HG02798 (cell line): ENCODE measurements around the gene PPFIBP1.

Experiments
- ATAC-seq: cut with Tn5 transposase; IDR thresholded peaks from one replicate; pipeline ENCODE4 v1.9.1; 2021; ENCODE audit warnings: mild to moderate bottlenecking; ENCODE audit not compliant: unreplicated experiment, poor library complexity

PPFIBP1 gene

DNA sequence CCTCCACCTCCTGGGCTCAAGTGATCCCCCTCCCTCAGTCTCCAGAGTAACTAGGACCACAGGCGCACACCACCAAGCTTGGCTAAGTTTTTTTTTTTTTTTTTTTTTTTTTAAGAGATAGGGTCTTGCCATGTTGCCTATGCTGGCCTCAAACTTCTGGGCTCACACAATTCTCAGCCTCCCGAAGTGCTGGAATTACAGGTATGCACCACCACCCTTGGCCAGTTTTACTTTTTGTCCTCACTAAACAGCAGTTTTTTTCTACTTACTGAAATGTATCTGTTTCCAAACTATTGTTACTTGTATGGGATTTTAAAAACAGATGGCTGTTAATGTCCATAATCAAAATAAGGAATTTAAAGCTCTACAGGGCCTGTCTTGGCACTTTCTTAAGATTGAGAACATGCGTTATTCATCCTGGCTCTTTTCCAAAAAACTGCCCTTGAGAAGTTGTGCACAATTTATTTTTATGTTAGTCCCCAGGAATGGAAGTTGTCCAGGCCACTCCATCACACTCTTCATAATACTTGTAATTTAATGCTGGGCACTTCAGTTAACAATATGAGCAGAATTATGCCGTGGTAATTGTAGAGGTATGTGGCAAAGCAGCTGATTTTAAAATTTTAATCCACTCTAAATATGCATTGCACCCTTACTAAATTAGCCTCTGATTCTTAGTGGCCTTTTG, 120.3 kb downstream of the PPFIBP1 start:
- no peak for ATAC-seq

DNA sequence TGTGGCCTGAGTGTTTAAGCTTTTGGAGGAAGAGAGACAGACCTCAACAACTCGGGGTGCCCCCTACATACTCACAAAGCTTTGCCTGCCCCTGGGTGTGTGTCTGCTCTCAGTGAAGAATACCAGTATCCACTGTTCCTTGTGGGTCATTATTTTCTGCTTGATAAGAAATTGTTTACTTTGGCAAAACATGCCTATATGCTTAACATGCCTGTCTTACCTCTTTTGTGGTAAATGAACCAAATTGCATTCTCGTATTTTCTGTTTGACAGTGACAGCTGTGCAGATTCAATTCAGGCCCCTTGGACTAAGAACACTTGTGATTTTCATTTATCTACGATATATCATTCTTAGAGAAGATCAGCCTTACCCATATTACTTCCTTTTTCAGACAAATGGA, 121.7 kb downstream of the PPFIBP1 start:
- no peak for ATAC-seq

DNA sequence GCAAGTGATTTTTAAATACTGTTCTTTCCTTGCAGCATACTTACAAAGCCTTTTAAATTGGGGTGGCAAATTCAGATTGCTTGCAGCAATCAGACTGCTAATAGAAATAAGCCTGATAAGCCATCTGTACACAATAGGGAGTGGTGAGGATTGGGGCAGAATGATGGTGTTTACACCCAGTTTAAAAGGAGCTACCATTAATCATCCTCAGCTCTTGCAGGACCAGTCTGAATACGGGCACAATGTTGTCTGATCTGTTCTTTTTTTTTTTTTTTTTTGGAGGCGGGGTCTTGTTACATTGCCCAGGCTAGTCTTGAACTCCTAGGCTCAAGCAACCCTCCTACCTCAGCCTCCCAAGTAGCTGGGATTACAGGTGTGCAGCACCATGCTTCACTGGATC, 122.1 kb downstream of the PPFIBP1 start:
- no peak for ATAC-seq

DNA sequence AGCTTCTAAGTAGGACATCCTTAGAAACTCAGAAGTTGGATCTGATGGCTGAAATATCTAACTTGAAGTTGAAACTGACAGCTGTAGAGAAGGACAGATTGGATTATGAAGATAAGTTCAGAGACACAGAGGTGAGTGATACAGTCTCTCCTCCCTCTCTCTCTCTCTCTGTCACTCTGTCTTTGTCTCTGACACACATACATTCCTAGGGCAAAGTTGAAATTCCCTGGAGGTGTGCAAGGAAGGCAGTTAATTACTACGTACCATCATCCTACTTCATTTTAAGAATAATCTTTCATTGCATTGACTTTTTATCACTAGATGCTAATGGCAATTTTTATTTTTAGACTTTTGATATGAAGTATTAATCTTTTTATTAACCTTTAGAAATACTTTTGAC, 126.0 kb downstream of the PPFIBP1 start:
- ATAC-seq = no peak

DNA sequence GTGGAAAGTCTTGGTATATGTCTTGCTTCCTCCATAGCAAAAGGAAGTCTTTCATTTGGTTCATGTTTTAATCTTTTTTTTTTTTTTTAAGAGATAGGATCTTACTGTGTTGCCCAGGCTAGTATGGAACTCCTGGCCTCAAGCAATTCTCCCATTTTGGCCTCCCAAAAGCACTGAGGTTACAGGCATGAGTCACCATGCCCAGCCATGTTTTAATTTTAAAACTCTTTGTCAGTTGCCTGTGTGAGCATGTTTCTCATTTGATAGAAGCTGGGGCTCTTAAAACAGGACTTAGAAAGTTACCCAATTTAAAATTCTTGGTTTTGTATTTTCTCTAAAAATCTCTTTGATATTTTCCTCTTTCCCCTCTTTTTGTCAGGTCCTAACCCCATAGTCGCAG, 127.2 kb downstream of the PPFIBP1 start:
- ATAC-seq = no peak

DNA sequence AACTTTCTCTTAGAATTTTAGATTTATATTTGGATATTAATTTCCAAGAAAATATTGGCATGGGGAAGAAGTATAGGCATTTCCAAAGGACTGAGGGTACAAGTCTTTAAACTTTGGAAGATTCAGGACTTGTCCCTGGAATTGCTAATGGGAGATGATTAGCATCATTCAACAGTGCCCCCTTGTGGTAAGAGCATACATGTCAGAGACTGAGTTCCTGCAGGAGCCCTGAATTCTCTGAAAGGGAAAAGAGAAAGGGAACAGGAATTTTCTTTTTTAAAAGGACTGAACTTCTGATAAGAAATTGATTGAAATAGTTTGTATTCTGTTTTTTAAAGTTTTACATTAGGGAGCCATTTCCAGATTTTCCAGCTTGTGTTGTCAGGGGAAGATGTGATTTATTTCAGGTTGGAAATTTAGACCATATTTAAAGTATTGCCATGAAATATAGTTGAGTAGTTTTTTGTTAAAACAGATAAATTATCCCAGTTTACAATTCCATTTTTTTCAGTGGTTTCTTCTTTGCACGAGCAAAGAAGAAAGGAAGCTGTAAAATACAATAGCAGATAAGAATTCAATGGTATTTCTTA, 128.3 kb downstream of the PPFIBP1 start:
- ATAC-seq = no peak

DNA sequence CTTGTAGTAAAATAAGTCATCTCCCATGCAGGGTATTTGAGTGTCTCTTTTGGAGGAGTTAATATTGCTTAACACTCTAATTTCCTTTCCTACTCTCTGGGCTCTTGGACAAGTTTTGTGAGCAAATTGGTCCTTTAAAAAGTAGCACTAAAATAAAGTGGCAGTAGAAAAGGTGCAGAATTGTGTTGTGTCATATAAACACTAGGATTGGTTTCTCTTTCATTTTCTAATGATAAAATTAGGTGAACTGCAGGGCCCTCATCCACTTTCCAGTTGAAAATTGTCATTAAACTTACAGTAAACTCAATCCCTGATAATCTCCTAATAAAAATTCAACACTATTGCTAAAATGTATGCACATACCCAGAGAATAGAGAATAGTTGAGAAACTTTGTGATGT, 129.7 kb downstream of the PPFIBP1 start:
- no peak for ATAC-seq

DNA sequence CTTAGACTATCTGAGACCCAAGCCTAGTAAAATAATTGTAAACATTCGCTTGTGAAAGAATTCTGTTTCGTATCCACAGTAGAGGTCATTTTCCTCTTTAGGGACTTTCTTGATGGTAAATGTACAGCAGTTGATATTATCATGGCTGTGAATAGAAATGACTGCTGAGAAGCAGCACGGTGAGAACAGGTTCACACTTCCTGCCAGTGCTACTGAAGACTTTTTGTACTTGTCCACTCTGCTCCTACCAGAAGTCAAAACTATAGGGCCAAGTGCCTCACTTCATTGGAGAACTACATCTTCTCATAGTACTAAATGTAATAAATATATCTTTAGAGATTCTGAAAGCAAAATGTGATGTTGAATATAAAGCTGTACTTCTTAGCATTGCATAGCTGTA, 131.5 kb downstream of the PPFIBP1 start:
- peak; percentile 43 for ATAC-seq

DNA sequence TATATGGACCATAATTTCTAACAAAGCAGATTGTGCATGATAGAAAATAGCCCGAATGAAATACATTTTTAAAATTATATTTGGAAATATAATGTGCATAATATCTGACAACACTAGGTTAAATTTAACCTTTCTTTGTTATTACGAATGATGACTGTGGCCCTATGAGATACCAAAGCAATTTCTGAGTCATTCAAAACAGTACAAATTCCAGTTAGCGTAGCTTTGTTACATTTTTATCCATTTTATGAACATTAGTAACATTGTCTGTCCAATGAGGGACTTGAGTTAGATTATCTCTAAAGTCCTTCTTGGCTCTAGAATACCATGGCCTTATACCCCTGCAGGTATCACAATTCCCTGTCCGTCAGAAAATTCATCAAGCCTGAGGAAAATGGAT, 133.3 kb downstream of the PPFIBP1 start:
- ATAC-seq = no peak

DNA sequence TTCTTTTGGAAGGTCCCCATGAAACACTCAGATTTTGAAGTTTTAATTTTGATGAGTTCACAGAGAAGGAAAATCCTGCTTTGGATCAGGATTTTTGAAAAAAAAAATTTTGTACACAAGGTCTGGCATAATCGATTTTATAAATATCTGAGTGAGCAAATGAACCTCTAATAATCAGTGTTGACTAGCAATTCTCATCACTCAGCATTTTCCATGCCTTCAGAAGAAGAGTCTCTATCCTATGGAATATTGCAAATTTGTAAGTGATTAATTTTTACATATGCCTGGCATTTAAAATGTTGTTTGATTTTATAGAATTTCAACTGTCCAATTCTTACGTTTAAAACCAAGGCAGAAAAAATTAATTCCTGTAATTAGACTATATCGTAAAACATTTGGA, 141.7 kb downstream of the PPFIBP1 start:
- ATAC-seq = no peak

DNA sequence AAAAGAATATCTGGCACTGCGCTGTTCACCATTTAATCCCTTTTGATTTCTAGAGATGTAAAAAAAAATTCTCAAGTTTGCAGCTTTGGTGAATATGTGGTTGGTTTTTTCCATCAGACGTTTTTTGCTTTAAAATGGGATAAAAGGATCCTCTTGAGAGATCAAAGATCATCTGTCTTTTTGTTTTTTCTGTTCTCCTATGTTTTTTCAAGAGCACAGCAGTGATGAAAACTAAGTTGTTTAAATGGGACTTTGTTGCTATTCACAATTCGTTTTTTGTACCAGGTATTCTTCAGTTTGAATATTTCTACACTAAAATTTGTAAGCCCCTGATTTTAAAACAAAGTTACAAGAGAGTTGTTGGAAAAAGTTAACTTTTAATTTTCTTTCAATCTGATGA, 142.5 kb downstream of the PPFIBP1 start:
- ATAC-seq = no peak

DNA sequence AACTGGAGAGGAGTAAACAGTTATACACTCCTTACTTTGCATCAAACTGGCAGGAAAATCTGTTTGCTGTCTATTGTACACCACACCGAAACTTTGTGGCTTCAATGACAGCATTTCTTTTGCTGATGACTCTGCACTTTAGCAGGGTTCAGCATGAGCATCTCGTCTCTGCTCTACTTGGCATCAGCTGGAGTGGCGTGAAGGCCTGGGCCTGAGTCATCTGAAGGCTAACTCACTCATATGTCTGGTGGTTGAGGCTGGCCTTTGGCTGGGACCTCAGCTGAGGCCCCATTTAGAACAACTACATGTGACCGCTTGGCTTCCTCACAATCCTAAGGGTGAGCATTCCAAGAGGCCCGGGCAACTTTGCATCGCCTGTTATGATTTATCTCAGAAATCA, 143.5 kb downstream of the PPFIBP1 start:
- no peak for ATAC-seq

DNA sequence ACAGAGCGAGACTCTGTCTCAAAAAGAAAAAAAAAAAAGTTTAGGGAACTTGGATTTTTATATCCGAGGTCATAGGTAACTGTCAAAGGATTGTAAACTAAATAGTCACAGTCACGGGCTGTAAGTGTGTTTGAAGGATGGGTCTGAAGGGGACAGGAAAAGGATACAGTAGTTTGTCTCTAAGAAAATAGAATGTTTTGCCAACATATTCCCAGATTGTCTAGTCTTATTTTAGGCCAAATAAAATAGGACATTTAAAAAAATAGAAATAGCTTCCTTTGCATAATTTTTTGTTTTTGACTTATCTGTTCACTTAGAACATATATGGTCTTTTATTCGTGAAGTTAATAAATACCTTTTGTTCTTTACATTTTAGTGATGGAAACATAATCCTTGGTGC, 148.0 kb downstream of the PPFIBP1 start:
- no peak for ATAC-seq

DNA sequence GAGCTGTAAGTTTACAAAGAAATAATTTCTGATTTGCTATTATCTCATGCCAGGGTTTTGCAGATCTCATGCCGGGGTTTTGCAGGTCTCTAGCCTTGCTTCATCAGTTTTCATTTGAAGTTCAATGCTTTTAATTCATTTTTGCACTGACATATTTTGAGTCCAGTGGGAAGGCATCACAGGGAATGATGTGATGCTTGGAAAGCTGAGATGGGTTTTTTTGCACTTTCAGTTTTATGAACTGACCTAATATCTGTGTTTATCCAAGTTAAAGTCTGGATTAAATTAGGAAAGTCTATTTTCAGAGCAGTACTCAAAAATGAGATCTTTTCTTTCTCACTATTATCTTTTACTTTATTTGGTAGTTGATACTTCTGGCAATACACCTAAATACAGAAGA, 148.6 kb downstream of the PPFIBP1 start:
- ATAC-seq = no peak

DNA sequence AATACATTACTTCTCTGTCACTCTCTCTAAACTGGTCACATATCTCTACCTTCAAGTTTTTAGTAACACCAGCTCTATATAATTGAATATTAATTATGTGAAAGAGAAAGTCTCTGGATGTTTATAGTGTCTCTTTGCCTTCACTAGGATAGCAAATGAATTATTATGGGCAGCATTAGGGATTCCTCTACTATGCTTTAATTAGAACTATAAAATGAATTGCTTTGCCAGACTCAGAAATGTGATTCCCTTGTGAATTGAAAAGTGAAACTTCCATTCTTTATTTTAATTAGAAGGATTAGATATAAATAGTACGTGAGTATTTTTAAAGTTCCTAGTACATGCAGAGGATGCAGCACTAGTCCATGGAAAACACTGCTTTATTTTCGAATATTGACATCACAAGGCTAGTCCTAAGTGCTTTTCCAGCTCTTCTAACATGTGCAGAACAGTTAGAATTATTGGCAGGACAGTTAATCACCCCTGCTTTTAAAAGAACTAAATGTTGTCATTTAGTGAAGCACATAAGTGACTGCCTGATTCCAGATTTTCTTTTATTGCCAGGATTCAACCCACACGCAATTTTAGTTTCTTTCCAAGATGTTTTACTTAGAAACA, 149.2 kb downstream of the PPFIBP1 start:
- ATAC-seq = no peak

DNA sequence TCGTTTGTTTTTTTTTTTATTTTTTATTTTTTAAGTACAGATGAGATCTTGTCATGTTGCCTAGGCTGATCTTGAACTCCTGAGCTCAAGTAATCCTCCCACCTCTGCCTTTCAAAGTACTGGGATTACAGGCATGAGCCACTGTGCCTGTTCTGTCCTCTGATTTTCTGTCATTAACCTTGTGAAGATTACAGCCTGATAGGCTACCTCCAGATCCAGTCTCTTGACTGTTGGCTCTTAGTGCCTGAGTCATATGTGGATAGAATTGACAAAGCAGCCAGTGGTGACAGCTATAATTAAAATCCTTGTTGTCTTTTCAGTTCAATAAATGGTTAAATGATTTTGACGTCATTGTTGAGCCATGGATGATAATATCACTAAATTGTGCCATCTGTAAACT, 151.0 kb downstream of the PPFIBP1 start:
- no peak for ATAC-seq

DNA sequence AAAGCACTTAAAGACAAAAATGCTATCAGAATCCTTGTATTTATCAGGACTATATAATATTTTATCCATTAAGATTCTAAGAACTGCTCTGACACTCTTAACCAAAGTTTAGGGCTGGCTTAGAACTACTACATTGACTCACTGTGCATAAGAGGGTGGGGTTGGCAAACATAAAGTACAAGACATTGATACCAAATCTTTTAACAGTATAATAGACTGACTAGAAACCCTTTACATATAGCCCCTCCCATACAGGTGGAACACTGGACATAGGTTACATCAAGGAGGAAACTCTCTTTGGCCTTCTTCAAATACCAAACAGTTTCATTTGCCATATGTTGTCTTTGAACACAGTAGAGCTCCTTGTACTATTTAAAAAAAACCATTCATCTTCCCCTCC, 156.6 kb downstream of the PPFIBP1 start:
- no peak for ATAC-seq

DNA sequence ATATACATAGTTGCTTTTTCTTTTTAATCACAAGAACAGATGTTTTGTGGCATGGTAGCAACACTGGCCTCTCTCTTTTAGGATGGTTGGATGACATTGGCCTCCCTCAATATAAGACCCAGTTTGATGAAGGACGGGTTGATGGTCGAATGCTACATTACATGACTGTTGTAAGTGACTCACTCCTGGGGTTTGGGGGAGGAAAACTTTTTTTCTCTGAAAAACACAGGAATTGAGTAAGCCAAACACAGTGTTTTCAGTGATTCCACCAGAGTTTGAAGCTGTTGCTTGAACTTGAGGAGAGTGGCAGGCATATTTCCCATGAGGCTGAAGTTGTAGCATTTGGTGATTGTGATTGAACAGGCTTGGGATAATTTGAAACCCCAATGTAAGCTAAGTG, 158.5 kb downstream of the PPFIBP1 start:
- ATAC-seq = no peak

DNA sequence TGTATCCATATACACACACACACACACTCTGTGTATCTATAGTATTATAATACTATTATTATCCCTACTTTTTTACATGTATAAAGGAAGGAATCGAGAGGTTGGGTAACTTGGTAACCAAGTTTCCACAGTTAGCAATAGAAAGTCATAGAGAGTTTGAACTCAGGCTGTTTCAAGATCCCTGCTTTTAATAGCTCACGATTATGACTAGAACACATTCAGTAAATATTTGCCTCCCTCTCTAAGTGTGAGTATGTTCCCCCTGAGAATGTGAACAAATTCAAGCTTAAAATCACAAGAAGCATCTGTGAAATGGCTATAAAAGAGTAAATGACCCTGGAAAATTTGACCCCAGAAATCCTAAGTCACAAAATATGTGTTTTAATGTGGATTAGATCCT, 161.3 kb downstream of the PPFIBP1 start:
- ATAC-seq = no peak

DNA sequence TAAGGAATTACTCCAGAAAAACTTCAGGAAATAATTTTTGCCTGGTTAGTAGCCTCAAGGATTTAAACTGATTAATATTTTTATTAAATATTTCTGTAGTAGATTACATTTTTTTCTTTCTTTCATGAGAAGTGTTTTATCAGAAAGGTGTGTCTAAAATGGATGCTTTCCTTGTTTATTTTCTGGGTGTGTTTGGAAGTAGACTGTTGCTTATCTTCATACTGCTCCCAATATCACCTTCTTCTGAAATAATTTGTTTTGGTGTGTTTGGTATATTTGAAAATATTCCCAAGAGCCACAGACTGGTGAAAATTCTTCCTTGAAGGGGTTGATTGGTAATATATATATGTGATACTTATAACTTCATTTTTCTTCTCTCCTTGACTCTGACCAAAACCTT, 162.1 kb downstream of the PPFIBP1 start:
- ATAC-seq = no peak

DNA sequence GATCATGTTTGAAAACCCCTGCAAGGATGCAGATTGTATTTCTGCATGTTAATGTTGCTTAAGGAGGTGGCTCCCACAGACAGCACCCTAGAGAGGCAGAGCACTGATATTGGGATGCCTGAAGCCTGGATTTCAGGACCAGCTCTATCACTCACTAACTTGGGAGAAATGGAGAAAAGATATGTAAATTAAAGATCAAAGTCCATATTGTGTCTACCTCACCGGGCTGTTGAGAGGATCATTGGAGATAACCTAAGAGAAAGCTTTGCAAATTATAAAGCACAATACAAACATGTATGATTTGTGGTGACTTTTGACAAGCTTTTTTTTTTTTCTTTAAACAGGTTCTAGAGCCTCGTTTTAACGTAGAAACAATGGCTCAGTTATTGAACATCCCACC, 164.7 kb downstream of the PPFIBP1 start:
- ATAC-seq = no peak

DNA sequence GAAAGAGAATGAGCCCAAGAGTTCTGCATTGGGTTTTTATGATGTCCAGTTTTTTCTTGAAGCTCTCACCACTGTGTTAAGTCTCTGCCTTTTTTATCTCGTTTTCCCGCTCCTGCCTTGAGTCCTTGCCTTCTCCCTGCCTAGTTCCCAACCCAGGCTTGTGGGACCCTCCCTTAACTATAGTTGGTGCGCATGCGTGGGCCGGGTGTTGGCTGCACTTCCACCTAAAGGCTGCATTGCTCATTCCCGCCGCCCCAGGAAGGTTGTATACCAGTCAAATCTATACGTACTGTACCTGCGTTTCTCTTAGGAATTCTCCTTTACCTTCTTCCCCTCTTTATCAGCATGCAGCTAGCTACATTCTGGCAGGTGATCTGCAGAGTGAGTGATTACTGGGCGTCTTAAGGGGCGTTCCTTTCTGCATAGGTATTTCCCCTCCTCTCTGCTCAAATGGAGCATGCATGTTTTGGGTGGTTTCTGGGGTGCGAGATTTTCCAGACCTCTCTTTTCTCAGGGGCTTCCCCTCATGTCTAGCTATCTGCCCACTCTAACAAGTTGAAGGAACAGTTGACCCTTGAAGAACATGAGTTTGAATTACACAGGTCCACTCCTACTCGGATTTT, 165.7 kb downstream of the PPFIBP1 start:
- no peak for ATAC-seq
